ENCODE results near the gene MME. TPM values are rescaled to one million over a fixed set of nuclear protein-coding genes. Genes with fewer than 3 reads are reported as not detected.

The MME gene
- total RNA-seq, 1 experiment from 2014 or later: 1.6 TPM

DNA sequence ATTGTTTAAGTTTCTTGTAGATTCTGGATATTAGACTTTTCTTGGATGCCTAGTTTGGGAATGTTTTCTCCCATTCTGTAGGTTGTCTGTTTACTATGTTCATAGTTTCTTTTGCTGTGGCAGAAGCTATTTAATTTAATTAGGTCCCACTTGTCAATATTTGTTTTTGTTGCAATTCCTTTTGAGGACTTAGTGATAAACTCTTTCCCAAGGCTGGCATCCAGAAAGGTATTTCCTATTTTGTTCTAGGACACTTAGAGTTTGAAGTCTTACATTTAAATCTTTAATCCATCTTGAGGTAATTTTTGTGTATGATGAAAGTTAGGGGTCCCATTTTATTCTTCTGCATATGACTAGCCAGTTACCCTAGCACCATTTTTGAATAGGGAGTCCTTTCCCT is 54.9 kb downstream of the MME start:
- Histone ChIP-seq H3K4me1 (ENCODE audit: control insufficient read depth, insufficient read depth, low read length) (no peaks in the 10 kb centered on the region), H3K4me3 (ENCODE audit: low read depth in 2 of 2, low read length in 2 of 2) (no peak overlapping the region), H3K36me3 (ENCODE audit: control insufficient read depth, insufficient read depth, low read length) (no peaks in the 10 kb centered on the region), H3K27ac (ENCODE audit: low read length) (no peak overlapping the region), H3K9me3 (ENCODE audit: control insufficient read depth, insufficient read depth, low read depth, low read length) (no peaks in the 10 kb centered on the region), H3K27me3 (ENCODE audit: control insufficient read depth, insufficient read depth, low read length) (no peaks in the 10 kb centered on the region)
- ChIA-PET CTCF (no interaction called here), POLR2A (no interaction called here)
- intact Hi-C loops (cut with micrococcal nuclease; ENCODE audit: unreplicated experiment) (no loop called here), in situ Hi-C loops (cut with HindIII; ENCODE audit: low pct_unique_long_range_greater_than_20kb, low sequenced_read_pairs) (no loop called here)
- BruUV-seq (replicated peaks): no TSS peak
- ATAC-seq: no peak
- TF ChIP-seq, protein P1, sequence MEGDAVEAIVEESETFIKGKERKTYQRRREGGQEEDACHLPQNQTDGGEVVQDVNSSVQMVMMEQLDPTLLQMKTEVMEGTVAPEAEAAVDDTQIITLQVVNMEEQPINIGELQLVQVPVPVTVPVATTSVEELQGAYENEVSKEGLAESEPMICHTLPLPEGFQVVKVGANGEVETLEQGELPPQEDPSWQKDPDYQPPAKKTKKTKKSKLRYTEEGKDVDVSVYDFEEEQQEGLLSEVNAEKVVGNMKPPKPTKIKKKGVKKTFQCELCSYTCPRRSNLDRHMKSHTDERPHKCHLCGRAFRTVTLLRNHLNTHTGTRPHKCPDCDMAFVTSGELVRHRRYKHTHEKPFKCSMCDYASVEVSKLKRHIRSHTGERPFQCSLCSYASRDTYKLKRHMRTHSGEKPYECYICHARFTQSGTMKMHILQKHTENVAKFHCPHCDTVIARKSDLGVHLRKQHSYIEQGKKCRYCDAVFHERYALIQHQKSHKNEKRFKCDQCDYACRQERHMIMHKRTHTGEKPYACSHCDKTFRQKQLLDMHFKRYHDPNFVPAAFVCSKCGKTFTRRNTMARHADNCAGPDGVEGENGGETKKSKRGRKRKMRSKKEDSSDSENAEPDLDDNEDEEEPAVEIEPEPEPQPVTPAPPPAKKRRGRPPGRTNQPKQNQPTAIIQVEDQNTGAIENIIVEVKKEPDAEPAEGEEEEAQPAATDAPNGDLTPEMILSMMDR (IDR thresholded peaks at IDR 0.05): no peak
- TF ChIP-seq, protein P2, sequence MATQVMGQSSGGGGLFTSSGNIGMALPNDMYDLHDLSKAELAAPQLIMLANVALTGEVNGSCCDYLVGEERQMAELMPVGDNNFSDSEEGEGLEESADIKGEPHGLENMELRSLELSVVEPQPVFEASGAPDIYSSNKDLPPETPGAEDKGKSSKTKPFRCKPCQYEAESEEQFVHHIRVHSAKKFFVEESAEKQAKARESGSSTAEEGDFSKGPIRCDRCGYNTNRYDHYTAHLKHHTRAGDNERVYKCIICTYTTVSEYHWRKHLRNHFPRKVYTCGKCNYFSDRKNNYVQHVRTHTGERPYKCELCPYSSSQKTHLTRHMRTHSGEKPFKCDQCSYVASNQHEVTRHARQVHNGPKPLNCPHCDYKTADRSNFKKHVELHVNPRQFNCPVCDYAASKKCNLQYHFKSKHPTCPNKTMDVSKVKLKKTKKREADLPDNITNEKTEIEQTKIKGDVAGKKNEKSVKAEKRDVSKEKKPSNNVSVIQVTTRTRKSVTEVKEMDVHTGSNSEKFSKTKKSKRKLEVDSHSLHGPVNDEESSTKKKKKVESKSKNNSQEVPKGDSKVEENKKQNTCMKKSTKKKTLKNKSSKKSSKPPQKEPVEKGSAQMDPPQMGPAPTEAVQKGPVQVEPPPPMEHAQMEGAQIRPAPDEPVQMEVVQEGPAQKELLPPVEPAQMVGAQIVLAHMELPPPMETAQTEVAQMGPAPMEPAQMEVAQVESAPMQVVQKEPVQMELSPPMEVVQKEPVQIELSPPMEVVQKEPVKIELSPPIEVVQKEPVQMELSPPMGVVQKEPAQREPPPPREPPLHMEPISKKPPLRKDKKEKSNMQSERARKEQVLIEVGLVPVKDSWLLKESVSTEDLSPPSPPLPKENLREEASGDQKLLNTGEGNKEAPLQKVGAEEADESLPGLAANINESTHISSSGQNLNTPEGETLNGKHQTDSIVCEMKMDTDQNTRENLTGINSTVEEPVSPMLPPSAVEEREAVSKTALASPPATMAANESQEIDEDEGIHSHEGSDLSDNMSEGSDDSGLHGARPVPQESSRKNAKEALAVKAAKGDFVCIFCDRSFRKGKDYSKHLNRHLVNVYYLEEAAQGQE (IDR thresholded peaks at IDR 0.05; ENCODE audit: insufficient read depth in 1 of 2, low read depth in 2 of 2, low read length in 1 of 2): no peak
- no peak for TF ChIP-seq SIN3A (IDR thresholded peaks at IDR 0.05; ENCODE audit: borderline replicate concordance, insufficient read depth, low read depth, low read length)
- TF ChIP-seq TCF7L2 (IDR thresholded peaks at IDR 0.05; ENCODE audit: low read depth, low read length): no peak
- TF ChIP-seq POLR2AphosphoS5 (IDR thresholded peaks at IDR 0.05; ENCODE audit: low read depth, low read length): no peak
- no peak for DNase-seq (ENCODE audit: low read depth, low spot score)

DNA sequence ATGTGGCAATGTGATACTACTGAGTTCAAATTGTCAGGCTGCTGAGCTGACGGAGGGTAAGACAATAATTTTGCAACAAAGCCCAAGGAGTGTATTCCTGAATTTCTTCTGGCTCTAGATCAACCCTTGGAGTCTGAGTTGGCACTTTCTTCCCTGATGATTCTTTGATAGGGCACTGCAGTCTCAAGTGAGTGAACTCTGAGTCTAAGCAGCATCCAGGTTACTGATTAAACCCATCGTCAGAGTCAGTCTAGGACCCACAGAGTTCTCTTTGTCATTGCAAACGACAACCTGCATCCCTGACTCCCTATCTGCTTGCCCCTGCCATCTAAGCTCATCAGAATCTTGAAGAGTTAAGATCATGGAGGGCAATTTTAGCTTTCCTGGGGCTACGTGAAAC is 58.6 kb downstream of the MME start:
- Histone ChIP-seq H3K9me3 (ENCODE audit: control insufficient read depth, insufficient read depth, low read depth, low read length) (no peaks in the 10 kb centered on the region), H3K4me3 (ENCODE audit: low read depth in 2 of 2, low read length in 2 of 2) (no peak overlapping the region), H3K4me1 (ENCODE audit: control insufficient read depth, insufficient read depth, low read length) (no peaks in the 10 kb centered on the region), H3K27ac (ENCODE audit: low read length) (no peak overlapping the region), H3K27me3 (ENCODE audit: control insufficient read depth, insufficient read depth, low read length) (no peaks in the 10 kb centered on the region), H3K36me3 (ENCODE audit: control insufficient read depth, insufficient read depth, low read length) (no peaks in the 10 kb centered on the region)
- in situ Hi-C loops (cut with HindIII; ENCODE audit: low pct_unique_long_range_greater_than_20kb, low sequenced_read_pairs) (no loop called here), intact Hi-C loops (cut with micrococcal nuclease; ENCODE audit: unreplicated experiment) (no loop called here)
- ChIA-PET CTCF (no interaction called here), POLR2A (no interaction called here)
- no TSS peak for BruUV-seq (replicated peaks)
- TF ChIP-seq, protein P2 (IDR thresholded peaks at IDR 0.05; ENCODE audit: insufficient read depth in 1 of 2, low read depth in 2 of 2, low read length in 1 of 2): no peak
- TF ChIP-seq, protein P1 (IDR thresholded peaks at IDR 0.05): no peak
- TF ChIP-seq SIN3A (IDR thresholded peaks at IDR 0.05; ENCODE audit: borderline replicate concordance, insufficient read depth, low read depth, low read length) (no peak), TCF7L2 (IDR thresholded peaks at IDR 0.05; ENCODE audit: low read depth, low read length) (no peak), POLR2AphosphoS5 (IDR thresholded peaks at IDR 0.05; ENCODE audit: low read depth, low read length) (no peak)
- DNase-seq (ENCODE audit: low read depth, low spot score): no peak
- ATAC-seq: no peak

All from Panc1 (cell line).